AG09319 (cell line): ENCODE results near the gene ABHD14A.

Experiments
- DNase-seq: peaks from one replicate; pipeline ENCODE4 v3.0.0-alpha.2; 2010; ENCODE audit warnings: low read depth; ENCODE audit errors: extremely low read depth
- CTCF ChIP-seq: IDR thresholded peaks from 2 replicates; pipeline ENCODE4 v1.5.1; 2011; ENCODE audit warnings: low read depth, mild to moderate bottlenecking, inconsistent platforms, low read length, moderate library complexity

Gene ABHD14A

GRCh38 chr3:51932471-51933370, 42.1 kb upstream of the ABHD14A start:
- no peak for TF ChIP-seq CTCF
- no peak for DNase-seq

DNA sequence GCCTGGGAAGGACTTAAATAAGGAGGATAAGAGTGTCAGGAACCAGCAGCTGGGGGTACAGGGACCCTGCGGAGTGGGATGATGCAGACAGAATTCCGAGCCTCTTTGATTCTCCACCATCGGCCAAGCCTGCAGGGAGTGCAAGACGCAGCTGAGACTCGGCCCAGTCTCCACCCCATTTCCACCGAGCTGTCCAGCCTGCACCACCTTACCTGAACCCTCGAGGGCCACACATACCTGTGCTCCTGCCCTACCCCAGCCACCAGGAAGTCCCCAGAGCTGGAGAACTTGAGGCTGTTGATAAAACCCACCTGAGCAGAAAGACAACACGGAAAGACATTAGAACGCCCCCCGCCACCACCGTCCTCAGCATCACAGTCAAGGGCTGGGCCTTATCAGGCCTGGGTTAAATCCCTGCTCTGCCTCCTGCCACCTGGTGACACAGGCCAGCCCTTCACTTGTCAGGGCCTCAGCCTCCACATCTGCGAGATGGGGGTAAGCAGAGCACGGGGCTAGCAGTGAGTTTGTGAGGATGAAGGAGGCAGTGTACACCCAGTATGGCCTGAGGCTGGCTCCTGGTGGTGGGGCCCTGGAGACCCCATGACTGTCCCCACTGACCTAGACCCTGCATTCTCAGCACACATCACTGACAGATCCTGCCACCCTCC, 41.3 kb upstream of the ABHD14A start:
- no peak for TF ChIP-seq CTCF
- DNase-seq, result no peak

- no peak for TF ChIP-seq CTCF
- DNase-seq, result no peak
These were observed 40.6 kb upstream of the ABHD14A start for GRCh38 chr3:51934139-51934850.

- DNase-seq, result no peak
- TF ChIP-seq CTCF, result no peak
These were observed 39.6 kb upstream of the ABHD14A start for GRCh38 chr3:51934991-51935885.

DNA sequence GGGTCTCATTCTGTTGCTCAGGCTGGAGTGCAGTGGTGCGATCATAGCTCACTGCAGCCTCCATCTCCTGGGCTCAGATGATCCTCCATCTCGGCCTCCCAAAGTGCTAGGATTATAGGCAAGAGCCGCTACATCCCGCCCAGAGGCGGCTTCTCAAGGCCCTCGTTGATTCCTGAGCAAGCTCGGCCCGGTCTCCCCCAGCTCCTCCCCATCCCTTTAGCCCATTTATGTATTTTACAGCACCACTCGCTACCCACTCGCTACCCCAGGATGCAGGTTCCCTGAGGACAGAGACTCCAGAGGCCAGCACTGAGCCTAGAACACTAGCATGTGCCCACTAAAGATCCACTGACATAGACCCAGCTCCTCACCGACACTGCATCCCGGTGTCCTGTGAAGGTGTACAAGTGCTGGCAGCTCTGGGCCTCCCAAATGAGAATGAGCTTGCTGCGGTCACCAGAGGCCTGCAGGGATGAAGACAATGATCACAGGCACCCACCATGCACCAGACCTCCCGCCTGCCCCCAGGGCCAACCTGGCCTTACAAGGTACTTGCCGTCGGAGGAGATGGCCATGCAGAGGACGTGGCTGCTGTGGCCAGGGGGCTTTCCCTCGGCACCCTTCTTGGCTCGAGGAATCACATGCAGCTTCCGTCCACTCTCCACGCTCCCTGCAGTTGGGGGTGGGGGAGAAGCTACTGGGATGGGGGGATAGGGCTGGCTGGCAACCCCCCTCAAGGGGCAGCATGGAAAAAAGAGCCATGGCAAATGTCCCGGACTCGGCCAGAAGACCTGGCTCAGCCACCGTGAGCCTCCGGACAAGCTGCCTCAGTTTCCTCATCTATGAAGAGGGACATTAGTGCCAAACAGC, 38.7 kb upstream of the ABHD14A start:
- no peak for DNase-seq
- TF ChIP-seq CTCF, result no peak

GRCh38 chr3:51937014-51937413, 37.9 kb upstream of the ABHD14A start:
- no peak for DNase-seq
- no peak for TF ChIP-seq CTCF
